ENCODE results near the gene GALR2. TPM values are rescaled to one million over a fixed set of nuclear protein-coding genes. Genes with fewer than 3 reads are reported as not detected.

The GALR2 gene
- total RNA-seq, 1 donor from 2014 or later = not detected

Other genes starting within 250 kb of the GALR2 start
- 3.2 and 3.4 TPM in 2 replicates for gene UNC13D, start 230.4 kb upstream of the GALR2 start, total RNA-seq
- 19.2 and 54.3 TPM in 2 replicates for gene WBP2, start 219.4 kb upstream of the GALR2 start, total RNA-seq
- gene TRIM47, start 196.2 kb upstream of the GALR2 start, total RNA-seq = 89.1 and 109 TPM in 2 replicates
- 42.4 and 43.1 TPM in 2 replicates for gene TRIM65, start 177.8 kb upstream of the GALR2 start, total RNA-seq
- 24.0 and 49.3 TPM in 2 replicates for gene MRPL38, start 169.9 kb upstream of the GALR2 start, total RNA-seq
- gene FBF1, start 133.7 kb upstream of the GALR2 start, total RNA-seq = 6.2 and 11.6 TPM in 2 replicates
- 68.4 and 79.8 TPM in 2 replicates for gene ACOX1, start 95.6 kb upstream of the GALR2 start, total RNA-seq
- 14.0 and 20.8 TPM in 2 replicates for gene TEN1, start 95.5 kb upstream of the GALR2 start, total RNA-seq
- gene CDK3, start 73.9 kb upstream of the GALR2 start, total RNA-seq = 0.51 and 2.1 TPM in 2 replicates
- gene EVPL, start 47.5 kb upstream of the GALR2 start, total RNA-seq = under 0.01 and 0.05 TPM in 2 replicates
- gene SRP68, start 2.3 kb upstream of the GALR2 start, total RNA-seq = 28.2 and 60.7 TPM in 2 replicates
- not detected in 2 replicates for gene ZACN, start 4.4 kb downstream of the GALR2 start, total RNA-seq
- 102 and 114 TPM in 2 replicates for gene EXOC7, start 29.0 kb downstream of the GALR2 start, total RNA-seq
- gene FOXJ1, start 66.5 kb downstream of the GALR2 start, total RNA-seq = 0.05 TPM in 1 of 2 replicates, not detected in the other
- 0.34 and 0.74 TPM in 2 replicates for gene RNF157, start 165.7 kb downstream of the GALR2 start, total RNA-seq
- gene UBALD2, start 190.6 kb downstream of the GALR2 start, total RNA-seq = 3.2 and 10.4 TPM in 2 replicates
- 8.5 and 13.8 TPM in 2 replicates for gene QRICH2, start 233.5 kb downstream of the GALR2 start, total RNA-seq

Data from dermis blood vessel endothelial cell (primary cell).